Cardiac muscle cell (in vitro differentiated cells and primary cell): ENCODE measurements around the gene ARHGAP25. TPM values are rescaled to one million over a fixed set of nuclear protein-coding genes. Genes with fewer than 3 reads are reported as not detected.

Experiments used
- DNase-seq, 2 donors: peaks; one replicate each; pipeline versions ENCODE4 v3.0.0 to v3.0.0-alpha.2; 2010 to 2017; ENCODE audit warnings: low read depth in 1 of 2, low spot score in 1 of 2
- H3K27ac ChIP-seq: fragments of 200-600 bp; sonication (generic); 2 replicates; pipeline ENCODE4 v1.5.1; 2016
- H3K27me3 ChIP-seq: fragments of 200-600 bp; sonication (generic); 2 replicates; pipeline ENCODE4 v1.6.0; 2016; ENCODE audit warnings: control low read depth
- H3K36me3 ChIP-seq: fragments of 200-600 bp; sonication (generic); 2 replicates; pipeline ENCODE4 v1.5.1; 2016; ENCODE audit warnings: control low read depth
- H3K4me1 ChIP-seq: fragments of 200-600 bp; sonication (generic); 2 replicates; pipeline ENCODE4 v1.8.1; 2017; ENCODE audit warnings: low read depth, mild to moderate bottlenecking, mixed run types
- H3K4me3 ChIP-seq: fragments of 200-600 bp; sonication (generic); 2 replicates; pipeline ENCODE4 v1.5.1; 2016; ENCODE audit warnings: mild to moderate bottlenecking
- H3K9me3 ChIP-seq: fragments of 200-600 bp; sonication (generic); 2 replicates; pipeline ENCODE4 v1.5.1; 2017; ENCODE audit warnings: low read depth, mild to moderate bottlenecking, control low read depth
- CTCF ChIP-seq: IDR thresholded peaks from 2 replicates; pipeline ENCODE4 v1.5.1; 2012; ENCODE audit warnings: low read depth, mild to moderate bottlenecking, low read length
- polyA plus RNA-seq: library from polyadenylated mRNA; unstranded; fragments of >200 nt; fragmentation: Nextera tagmentation; extraction: Ambion mirVana; gene quantifications from 2 replicates; pipeline ENCODE4 v1.2.1, GENCODE V29; 2016
- total RNA-seq: library from RNA; depleted of rRNA; stranded (reverse); fragments of >200 nt; gene quantifications from 2 replicates; pipeline ENCODE4 v1.2.3, GENCODE V29; 2016

ARHGAP25 gene
- total and polyA plus RNA-seq, 2 experiments from 2014 or later: 3.9 to 7.7 TPM

DNA sequence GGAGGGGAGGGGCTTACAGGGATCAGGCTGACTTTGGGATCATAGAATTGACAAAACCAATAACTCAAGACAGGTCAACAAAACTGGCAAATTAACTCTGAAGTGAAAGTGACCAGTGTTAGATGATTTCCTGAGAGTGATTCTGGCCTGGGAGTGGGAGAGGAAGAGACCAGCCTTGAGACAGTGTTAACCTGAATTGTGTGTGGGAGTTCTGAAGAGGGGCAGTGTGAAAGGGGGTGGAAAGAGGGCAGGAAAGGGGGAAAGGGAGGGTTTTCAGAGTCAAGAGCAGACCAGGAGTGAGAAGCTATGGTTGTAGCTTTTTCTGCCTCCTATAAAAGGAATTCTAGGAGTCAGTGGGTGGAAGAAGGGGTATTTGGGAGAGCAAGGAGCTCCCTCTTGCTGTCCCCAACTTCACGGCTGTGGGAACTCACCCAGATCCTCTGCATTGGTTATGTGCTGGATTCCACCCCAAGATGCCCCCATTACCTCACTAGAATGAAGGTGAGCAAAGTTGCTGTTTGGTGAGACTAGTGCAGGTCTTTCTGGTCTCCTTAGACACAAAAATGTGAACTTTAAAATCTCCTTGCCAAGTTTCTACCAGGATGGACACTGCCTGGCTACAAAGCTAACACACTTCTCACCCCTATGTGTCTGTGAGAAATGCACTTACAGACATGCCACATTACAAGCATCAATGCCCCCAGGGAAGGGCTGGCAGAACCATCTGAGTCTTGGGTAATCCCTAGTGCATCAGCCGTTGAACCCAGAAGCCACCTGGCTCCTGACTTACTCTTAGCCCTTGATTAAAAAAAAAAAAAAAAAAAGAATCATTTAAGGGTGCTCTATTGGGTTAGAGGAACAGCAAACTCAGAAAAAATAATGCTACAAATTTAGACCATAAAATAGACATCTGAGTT lies 75.0 kb downstream of the ARHGAP25 start:
- Histone ChIP-seq H3K4me3 (no peak overlapping the region), H3K9me3 (no peaks in the 10 kb centered on the region), H3K4me1 (no peaks in the 10 kb centered on the region), H3K27me3 (peaks cover 3% of the 10 kb centered on the region), H3K27ac (no peak overlapping the region), H3K36me3 (no peaks in the 10 kb centered on the region)
- DNase-seq: no peak
- TF ChIP-seq CTCF: no peak

GRCh38 chr2:68811364-68811763 lies 76.8 kb downstream of the ARHGAP25 start:
- Histone ChIP-seq H3K27ac (no peak overlapping the region), H3K27me3 (no peaks in the 10 kb centered on the region), H3K4me3 (no peak overlapping the region), H3K4me1 (no peaks in the 10 kb centered on the region), H3K36me3 (no peaks in the 10 kb centered on the region), H3K9me3 (no peaks in the 10 kb centered on the region)
- TF ChIP-seq CTCF: no peak
- DNase-seq: peak in 1 of 2 donors; percentile 64

- no peaks in the 10 kb centered on the region for H3K27me3 ChIP-seq
- no peaks in the 10 kb centered on the region for H3K36me3 ChIP-seq
- H3K27ac ChIP-seq: no peak overlapping the region
- no peaks in the 10 kb centered on the region for H3K4me1 ChIP-seq
- H3K9me3 ChIP-seq: no peaks in the 10 kb centered on the region
- H3K4me3 ChIP-seq: no peak overlapping the region
- no peak for TF ChIP-seq CTCF
- no peak for DNase-seq
These were observed 77.6 kb downstream of the ARHGAP25 start for GRCh38 chr2:68812251-68812650.

DNA sequence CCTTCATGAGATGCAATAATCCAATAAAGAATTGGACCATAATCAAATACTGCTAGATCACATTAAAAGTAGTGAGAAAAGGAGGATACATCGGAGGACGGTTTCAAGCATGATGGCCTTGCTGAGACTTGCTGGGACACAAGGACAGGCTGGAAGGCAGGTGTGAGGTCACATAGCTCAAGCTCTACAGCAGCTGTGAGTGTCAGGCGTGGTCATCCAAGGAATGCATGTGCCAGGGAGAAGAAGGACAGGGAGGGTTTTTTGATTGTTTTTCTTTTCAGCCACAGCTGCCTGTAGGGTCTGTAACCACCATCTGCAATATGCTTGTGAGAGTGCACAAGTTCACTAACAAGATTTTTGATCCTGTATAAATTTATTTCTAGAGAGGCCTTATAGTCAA lies 79.0 kb downstream of the ARHGAP25 start:
- no peak overlapping the region for H3K4me3 ChIP-seq
- no peak for TF ChIP-seq CTCF
- H3K9me3 ChIP-seq: no peaks in the 10 kb centered on the region
- no peaks in the 10 kb centered on the region for H3K27me3 ChIP-seq
- H3K36me3 ChIP-seq: no peaks in the 10 kb centered on the region
- DNase-seq: no peak
- H3K4me1 ChIP-seq: no peaks in the 10 kb centered on the region
- no peak overlapping the region for H3K27ac ChIP-seq

DNA sequence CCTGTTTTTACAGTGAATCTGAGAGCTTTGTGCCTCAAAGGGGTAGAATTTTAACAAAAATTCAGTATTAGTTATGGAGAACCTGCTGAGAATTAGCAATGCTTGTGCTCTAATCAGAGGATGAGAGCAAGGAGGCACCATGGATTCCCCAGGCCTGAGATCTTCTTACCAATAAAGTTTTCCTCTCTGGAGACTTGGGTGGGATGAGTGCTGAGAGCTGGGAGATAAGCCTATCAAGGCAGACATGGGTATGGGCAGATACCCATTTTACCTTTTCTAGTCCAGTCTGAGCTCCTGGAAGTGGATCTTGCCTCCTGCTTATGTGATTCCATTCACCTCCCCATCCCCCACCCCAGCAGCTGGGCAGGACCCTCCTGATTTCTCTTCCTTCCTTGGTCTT lies 82.7 kb downstream of the ARHGAP25 start:
- Histone ChIP-seq H3K36me3 (no peaks in the 10 kb centered on the region), H3K27ac (no peak overlapping the region), H3K4me1 (no peaks in the 10 kb centered on the region), H3K27me3 (no peaks in the 10 kb centered on the region), H3K4me3 (no peak overlapping the region), H3K9me3 (no peaks in the 10 kb centered on the region)
- no peak for DNase-seq
- TF ChIP-seq CTCF: no peak
